DND-41 (cell line): ENCODE results near the gene CD55.

Source experiments
- CTCF ChIP-seq: IDR thresholded peaks from 2 replicates; pipeline ENCODE4 v1.5.1; 2012; ENCODE audit warnings: borderline replicate concordance, low read length, moderate library complexity, mild to moderate bottlenecking; ENCODE audit not compliant: poor library complexity, severe bottlenecking; ENCODE audit errors: extremely low read depth
- EZH2 ChIP-seq: IDR thresholded peaks from 3 replicates; pipeline ENCODE4 v1.6.1; 2012; ENCODE audit warnings: borderline replicate concordance, low read depth, mild to moderate bottlenecking, moderate library complexity, low read length, inconsistent platforms; ENCODE audit not compliant: severe bottlenecking

DNA sequence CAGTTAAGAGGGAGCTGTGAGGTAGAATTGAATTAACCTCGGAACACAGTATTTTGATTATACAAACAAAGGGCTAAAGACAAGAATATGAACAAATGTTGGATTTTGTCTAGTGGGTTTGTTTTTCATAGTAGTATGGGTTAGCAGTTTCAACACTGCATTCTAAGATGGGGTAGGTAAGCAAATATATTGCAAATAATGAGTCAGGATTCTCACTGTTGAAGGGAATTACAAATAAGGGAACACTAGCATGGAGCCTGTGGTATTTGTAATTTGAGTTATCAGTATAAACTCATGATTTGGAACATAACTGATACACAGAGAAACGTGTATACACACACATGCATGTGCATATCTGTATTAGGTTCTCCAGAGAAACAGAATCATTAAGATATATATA is 44.5 kb downstream of the CD55 start:
- TF ChIP-seq CTCF (no peak), EZH2 (no peak)
